ENCODE results near the gene H6PD.

DNA sequence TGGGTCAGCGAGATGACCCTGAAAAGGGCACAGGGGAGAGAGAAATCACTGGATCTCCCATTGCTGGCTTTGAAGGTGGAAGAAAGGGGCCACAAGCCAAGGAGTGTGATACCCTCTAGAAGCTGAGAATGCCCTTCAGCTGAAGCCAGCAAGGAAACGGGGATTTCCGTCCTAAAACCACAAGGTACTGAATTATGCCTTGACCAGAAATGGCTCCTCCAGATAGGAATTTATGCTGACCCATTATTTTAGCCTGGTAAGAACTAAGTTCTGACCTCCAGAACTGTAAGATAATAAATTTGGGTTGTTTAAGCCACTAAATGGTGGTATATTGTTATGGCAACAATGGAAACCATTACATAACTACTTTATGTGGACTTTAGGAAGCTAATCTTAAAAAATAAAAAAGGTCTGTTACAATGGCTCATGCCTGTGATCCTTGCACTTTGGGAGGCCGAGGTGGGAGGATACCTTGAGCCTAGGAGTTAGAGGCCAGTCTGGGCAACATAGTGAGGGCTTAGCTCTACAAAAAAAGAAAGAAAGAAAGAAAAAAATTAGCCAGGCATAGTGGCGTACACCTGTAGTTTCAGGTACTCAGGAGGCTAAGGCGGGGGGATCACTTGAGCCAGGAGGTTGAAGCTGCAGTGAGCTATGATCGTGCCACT is 3.6 kb upstream of the H6PD start:
- no peak for TF ChIP-seq ZNF561 (CRISPR knock-in tag; conservative IDR thresholded peaks at IDR 0.05)
- TF ChIP-seq, protein P1, sequence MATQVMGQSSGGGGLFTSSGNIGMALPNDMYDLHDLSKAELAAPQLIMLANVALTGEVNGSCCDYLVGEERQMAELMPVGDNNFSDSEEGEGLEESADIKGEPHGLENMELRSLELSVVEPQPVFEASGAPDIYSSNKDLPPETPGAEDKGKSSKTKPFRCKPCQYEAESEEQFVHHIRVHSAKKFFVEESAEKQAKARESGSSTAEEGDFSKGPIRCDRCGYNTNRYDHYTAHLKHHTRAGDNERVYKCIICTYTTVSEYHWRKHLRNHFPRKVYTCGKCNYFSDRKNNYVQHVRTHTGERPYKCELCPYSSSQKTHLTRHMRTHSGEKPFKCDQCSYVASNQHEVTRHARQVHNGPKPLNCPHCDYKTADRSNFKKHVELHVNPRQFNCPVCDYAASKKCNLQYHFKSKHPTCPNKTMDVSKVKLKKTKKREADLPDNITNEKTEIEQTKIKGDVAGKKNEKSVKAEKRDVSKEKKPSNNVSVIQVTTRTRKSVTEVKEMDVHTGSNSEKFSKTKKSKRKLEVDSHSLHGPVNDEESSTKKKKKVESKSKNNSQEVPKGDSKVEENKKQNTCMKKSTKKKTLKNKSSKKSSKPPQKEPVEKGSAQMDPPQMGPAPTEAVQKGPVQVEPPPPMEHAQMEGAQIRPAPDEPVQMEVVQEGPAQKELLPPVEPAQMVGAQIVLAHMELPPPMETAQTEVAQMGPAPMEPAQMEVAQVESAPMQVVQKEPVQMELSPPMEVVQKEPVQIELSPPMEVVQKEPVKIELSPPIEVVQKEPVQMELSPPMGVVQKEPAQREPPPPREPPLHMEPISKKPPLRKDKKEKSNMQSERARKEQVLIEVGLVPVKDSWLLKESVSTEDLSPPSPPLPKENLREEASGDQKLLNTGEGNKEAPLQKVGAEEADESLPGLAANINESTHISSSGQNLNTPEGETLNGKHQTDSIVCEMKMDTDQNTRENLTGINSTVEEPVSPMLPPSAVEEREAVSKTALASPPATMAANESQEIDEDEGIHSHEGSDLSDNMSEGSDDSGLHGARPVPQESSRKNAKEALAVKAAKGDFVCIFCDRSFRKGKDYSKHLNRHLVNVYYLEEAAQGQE (IDR thresholded peaks at IDR 0.05; ENCODE audit: borderline replicate concordance), result no peak
- TF ChIP-seq, protein P1 (CRISPR knock-in tag; IDR thresholded peaks at IDR 0.05; ENCODE audit: low read depth), result no peak
- TF ChIP-seq ZNF384 (IDR thresholded peaks at IDR 0.05; ENCODE audit: low read depth, low read length), result no peak
- no peak for TF ChIP-seq ZNF253 (CRISPR knock-in tag; conservative IDR thresholded peaks at IDR 0.05)
- TF ChIP-seq, protein P2, sequence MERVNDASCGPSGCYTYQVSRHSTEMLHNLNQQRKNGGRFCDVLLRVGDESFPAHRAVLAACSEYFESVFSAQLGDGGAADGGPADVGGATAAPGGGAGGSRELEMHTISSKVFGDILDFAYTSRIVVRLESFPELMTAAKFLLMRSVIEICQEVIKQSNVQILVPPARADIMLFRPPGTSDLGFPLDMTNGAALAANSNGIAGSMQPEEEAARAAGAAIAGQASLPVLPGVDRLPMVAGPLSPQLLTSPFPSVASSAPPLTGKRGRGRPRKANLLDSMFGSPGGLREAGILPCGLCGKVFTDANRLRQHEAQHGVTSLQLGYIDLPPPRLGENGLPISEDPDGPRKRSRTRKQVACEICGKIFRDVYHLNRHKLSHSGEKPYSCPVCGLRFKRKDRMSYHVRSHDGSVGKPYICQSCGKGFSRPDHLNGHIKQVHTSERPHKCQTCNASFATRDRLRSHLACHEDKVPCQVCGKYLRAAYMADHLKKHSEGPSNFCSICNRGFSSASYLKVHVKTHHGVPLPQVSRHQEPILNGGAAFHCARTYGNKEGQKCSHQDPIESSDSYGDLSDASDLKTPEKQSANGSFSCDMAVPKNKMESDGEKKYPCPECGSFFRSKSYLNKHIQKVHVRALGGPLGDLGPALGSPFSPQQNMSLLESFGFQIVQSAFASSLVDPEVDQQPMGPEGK (CRISPR knock-in tag; IDR thresholded peaks at IDR 0.05; ENCODE audit: borderline replicate concordance), result no peak
- TF ChIP-seq ZNF324 (CRISPR knock-in tag; IDR thresholded peaks at IDR 0.05), result no peak
- TF ChIP-seq ZNF140 (CRISPR knock-in tag; IDR thresholded peaks at IDR 0.05), result no peak
- TF ChIP-seq, protein P3, sequence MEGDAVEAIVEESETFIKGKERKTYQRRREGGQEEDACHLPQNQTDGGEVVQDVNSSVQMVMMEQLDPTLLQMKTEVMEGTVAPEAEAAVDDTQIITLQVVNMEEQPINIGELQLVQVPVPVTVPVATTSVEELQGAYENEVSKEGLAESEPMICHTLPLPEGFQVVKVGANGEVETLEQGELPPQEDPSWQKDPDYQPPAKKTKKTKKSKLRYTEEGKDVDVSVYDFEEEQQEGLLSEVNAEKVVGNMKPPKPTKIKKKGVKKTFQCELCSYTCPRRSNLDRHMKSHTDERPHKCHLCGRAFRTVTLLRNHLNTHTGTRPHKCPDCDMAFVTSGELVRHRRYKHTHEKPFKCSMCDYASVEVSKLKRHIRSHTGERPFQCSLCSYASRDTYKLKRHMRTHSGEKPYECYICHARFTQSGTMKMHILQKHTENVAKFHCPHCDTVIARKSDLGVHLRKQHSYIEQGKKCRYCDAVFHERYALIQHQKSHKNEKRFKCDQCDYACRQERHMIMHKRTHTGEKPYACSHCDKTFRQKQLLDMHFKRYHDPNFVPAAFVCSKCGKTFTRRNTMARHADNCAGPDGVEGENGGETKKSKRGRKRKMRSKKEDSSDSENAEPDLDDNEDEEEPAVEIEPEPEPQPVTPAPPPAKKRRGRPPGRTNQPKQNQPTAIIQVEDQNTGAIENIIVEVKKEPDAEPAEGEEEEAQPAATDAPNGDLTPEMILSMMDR (IDR thresholded peaks at IDR 0.05 in 2 of 3, conservative IDR thresholded peaks at IDR 0.05 in 1 of 3; ENCODE audit: insufficient read depth in 2 of 3, low read depth in 1 of 3, low read length in 3 of 3), result no peak
- TF ChIP-seq JUN (IDR thresholded peaks at IDR 0.05; ENCODE audit: borderline replicate concordance, low read depth, low read length), result no peak
- no peak for TF ChIP-seq JUN (CRISPR knock-in tag; IDR thresholded peaks at IDR 0.05; ENCODE audit: borderline replicate concordance)
